Effector memory CD4-positive, alpha-beta T cell (primary cell): ENCODE data around the gene ZNF398.
A peak's percentile ranks its signal among the peaks of the same experiment; 100 is the strongest.

Source experiments
- DNase-seq, 3 donors: peaks; one replicate each; pipeline ENCODE4 v3.0.0-alpha.2; 2020
- H3K27ac ChIP-seq: 2 replicates; pipeline ENCODE4 v1.7.0; 2013; ENCODE audit warnings: mild to moderate bottlenecking, low read length, moderate library complexity; ENCODE audit not compliant: insufficient read depth, poor library complexity, severe bottlenecking
- H3K27me3 ChIP-seq: replicated peaks from 2 replicates; pipeline ENCODE4 v1.7.0; 2013; ENCODE audit warnings: mild to moderate bottlenecking, low read length; ENCODE audit not compliant: insufficient read depth, control insufficient read depth, poor library complexity, severe bottlenecking
- H3K36me3 ChIP-seq: 2 replicates; pipeline ENCODE4 v1.7.0; 2013; ENCODE audit warnings: mild to moderate bottlenecking, low read length, moderate library complexity; ENCODE audit not compliant: control insufficient read depth, insufficient read depth
- H3K4me1 ChIP-seq: 2 replicates; pipeline ENCODE4 v1.7.0; 2013; ENCODE audit warnings: low read length, mild to moderate bottlenecking; ENCODE audit not compliant: control insufficient read depth, insufficient read depth, poor library complexity, severe bottlenecking
- H3K4me3 ChIP-seq: 2 replicates; pipeline ENCODE4 v1.7.0; 2013; ENCODE audit warnings: low read length, low read depth, mild to moderate bottlenecking; ENCODE audit not compliant: insufficient read depth, poor library complexity, severe bottlenecking
- H3K9me3 ChIP-seq: 2 replicates; pipeline ENCODE4 v1.7.0; 2013; ENCODE audit warnings: mild to moderate bottlenecking, low read length, moderate library complexity; ENCODE audit not compliant: control insufficient read depth

Gene ZNF398

GRCh38 chr7:149195180-149196150 is 48.2 kb downstream of the ZNF398 start, which contains the start of gene ZNF282:
ZNF282 (plus strand) TSS chr7:149195546; CDS start chr7:149195590, 44 bp downstream.
- Histone ChIP-seq H3K4me1 (peaks cover 9% of the 10 kb centered on the region), H3K27me3 (no peaks in the 10 kb centered on the region)
- peak; percentile 28 to 51 (median 43) for DNase-seq

DNA sequence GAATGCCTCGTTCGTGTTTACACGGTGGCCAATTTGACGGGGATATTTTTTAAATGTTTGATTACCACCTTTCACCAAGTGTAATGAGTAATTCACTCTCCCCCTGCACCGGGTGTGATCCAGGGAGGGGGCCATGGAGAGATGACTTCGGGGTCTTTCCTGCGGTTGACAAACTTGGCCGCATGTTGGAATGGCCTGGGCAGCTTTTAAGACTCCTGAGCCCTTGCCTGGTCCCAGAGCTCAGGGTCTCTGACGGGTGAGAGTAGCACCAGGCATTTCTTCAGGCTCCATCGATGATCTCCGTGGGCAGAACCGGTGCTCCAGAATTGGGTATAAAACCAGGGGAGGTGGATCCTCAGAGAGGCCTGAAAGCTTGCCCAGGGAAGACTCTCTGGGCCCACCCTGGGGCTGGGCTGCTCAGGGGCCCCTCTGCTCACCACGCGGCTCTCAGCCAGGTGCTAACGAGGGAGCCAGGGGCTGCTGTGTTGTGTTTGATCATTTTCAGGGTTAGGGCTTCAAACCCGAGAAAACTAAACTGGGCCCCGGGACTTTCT is 49.0 kb downstream of the ZNF398 start:
- no peaks in the 10 kb centered on the region for H3K27me3 ChIP-seq
- H3K36me3 ChIP-seq: peaks cover 23% of the 10 kb centered on the region
- H3K27ac ChIP-seq: peak overlapping the region; percentile 57
- H3K9me3 ChIP-seq: no peaks in the 10 kb centered on the region
- peaks cover 9% of the 10 kb centered on the region for H3K4me1 ChIP-seq
- peak overlapping the region; percentile 66 for H3K4me3 ChIP-seq
- DNase-seq: no peak

More at GRCh38 chr7:149195180-149196150, 48.2 kb downstream of the ZNF398 start, which contains the start of gene ZNF282:
- Histone ChIP-seq H3K27ac (peak within 1 kb of the TSS; percentile 66), H3K9me3 (no peaks in the 10 kb centered on the region), H3K4me3 (peak within 1 kb of the TSS; percentile 83), H3K36me3 (peaks cover 16% of the 10 kb centered on the region)

DNA sequence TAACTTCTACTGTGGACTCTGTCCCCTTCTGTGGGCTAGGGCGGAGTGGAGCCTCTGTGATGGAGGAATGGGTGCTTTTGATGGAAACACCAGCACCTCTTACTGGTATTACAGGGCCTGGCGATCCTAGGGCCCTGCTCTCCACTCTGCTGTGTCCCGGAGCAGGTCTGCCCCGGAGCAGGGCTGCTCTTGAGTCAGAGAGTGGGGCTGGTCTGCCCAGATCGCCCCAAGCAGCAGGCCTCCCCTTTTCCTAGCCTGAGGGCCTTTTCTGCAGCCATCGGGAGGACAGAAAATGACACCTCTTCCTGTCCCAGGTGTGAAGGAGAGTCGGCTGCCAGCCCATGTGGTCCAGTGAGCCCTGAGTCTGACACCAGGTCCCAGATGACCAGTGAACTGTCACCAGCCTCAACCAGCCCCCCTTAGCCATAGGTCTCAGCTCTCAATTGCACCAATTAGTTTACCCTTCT is 49.5 kb downstream of the ZNF398 start:
- Histone ChIP-seq H3K36me3 (peaks cover 24% of the 10 kb centered on the region), H3K9me3 (no peaks in the 10 kb centered on the region), H3K27ac (peak overlapping the region; percentile 57), H3K27me3 (no peaks in the 10 kb centered on the region), H3K4me1 (peaks cover 9% of the 10 kb centered on the region), H3K4me3 (peak overlapping the region; percentile 66)
- DNase-seq: no peak

- Histone ChIP-seq H3K27ac (no peak overlapping the region), H3K36me3 (peaks cover 24% of the 10 kb centered on the region), H3K4me3 (no peak overlapping the region), H3K4me1 (peaks cover 9% of the 10 kb centered on the region), H3K27me3 (no peaks in the 10 kb centered on the region), H3K9me3 (no peaks in the 10 kb centered on the region)
- DNase-seq: no peak
Observed at GRCh38 chr7:149197675-149198074, 50.4 kb downstream of the ZNF398 start.

- Histone ChIP-seq H3K4me1 (peaks cover 9% of the 10 kb centered on the region), H3K36me3 (peaks cover 29% of the 10 kb centered on the region), H3K27ac (no peak overlapping the region), H3K27me3 (no peaks in the 10 kb centered on the region), H3K9me3 (no peaks in the 10 kb centered on the region), H3K4me3 (no peak overlapping the region)
- DNase-seq: no peak
Observed at GRCh38 chr7:149198161-149198816, 51.0 kb downstream of the ZNF398 start.

- peaks cover 35% of the 10 kb centered on the region for H3K36me3 ChIP-seq
- peaks cover 9% of the 10 kb centered on the region for H3K4me1 ChIP-seq
- no peak for DNase-seq
- H3K27me3 ChIP-seq: no peaks in the 10 kb centered on the region
- no peak overlapping the region for H3K4me3 ChIP-seq
- H3K27ac ChIP-seq: no peak overlapping the region
- H3K9me3 ChIP-seq: no peaks in the 10 kb centered on the region
Observed at GRCh38 chr7:149199234-149199995, 52.2 kb downstream of the ZNF398 start.

- DNase-seq: no peak
- no peak overlapping the region for H3K27ac ChIP-seq
- H3K4me3 ChIP-seq: no peak overlapping the region
- H3K36me3 ChIP-seq: peaks cover 58% of the 10 kb centered on the region
- no peaks in the 10 kb centered on the region for H3K27me3 ChIP-seq
- no peaks in the 10 kb centered on the region for H3K4me1 ChIP-seq
- no peaks in the 10 kb centered on the region for H3K9me3 ChIP-seq
Observed at GRCh38 chr7:149202831-149203231, 55.6 kb downstream of the ZNF398 start.

DNA sequence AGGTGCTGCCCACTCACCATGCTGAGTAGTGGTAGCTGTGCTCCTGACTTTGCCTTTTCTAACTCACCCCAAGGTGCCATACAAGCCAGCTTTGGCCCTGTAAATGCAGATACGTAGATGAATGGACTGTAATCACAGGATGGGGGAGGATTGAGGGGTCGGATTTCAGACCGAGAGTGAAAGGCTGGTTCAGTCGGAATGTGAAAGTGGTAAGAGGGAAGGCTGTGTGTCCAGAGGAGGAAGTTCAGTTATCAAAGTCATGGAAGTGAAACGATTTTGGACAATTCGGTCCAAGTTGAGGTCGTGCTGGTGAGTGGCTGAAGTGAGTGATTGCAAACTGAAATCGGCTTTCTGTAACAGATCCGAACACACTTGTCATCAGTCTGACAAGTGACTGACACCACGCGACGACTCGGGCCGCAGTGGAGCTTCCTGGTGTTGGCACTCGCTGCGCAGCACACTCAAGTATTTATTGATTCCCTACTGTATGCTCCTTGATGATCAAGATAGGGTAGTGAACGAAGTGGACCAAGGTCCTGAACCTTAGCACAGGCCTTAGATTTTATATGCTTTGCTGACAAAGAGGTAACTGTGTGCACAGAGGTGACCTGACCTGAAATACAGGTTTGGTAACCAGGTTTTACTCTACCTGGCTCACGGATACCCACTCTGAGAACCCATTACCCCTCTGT is 58.6 kb downstream of the ZNF398 start:
- Histone ChIP-seq H3K27me3 (no peaks in the 10 kb centered on the region), H3K36me3 (peaks cover 48% of the 10 kb centered on the region), H3K9me3 (no peaks in the 10 kb centered on the region), H3K4me1 (no peaks in the 10 kb centered on the region), H3K27ac (no peak overlapping the region), H3K4me3 (no peak overlapping the region)
- DNase-seq: no peak
